WTC11 (cell line): ENCODE measurements around the gene PIK3CA.

Experiments
- CTCF ChIP-seq: fragments of 200-600 bp; IDR thresholded peaks from 2 replicates; pipeline ENCODE4 v1.8.0; 2022; ENCODE audit warnings: antibody characterized with exemption
- ESRRA ChIP-seq: sonication (generic); formaldehyde crosslinking; IDR thresholded peaks from 2 replicates; pipeline ENCODE4 v1.8.1; 2022; ENCODE audit warnings: mild to moderate bottlenecking, missing genetic modification reagents, borderline replicate concordance
- JUN ChIP-seq: sonication (generic); formaldehyde crosslinking; IDR thresholded peaks from 2 replicates; pipeline ENCODE4 v1.8.0; 2023; ENCODE audit warnings: mild to moderate bottlenecking, missing genetic modification reagents
- MAX ChIP-seq: sonication (generic); formaldehyde crosslinking; IDR thresholded peaks from 2 replicates; pipeline ENCODE4 v1.8.0; 2022; ENCODE audit warnings: mild to moderate bottlenecking, missing genetic modification reagents
- MXD4 ChIP-seq: fragments of 250-450 bp; sonication (Bioruptor Pico); IDR thresholded peaks from 2 replicates; pipeline ENCODE4 v1.8.0; 2021; ENCODE audit warnings: mild to moderate bottlenecking, moderate library complexity, borderline replicate concordance
- NFYB ChIP-seq: sonication (generic); formaldehyde crosslinking; conservative IDR thresholded peaks from 2 replicates; pipeline ENCODE4 v1.8.0; 2022; ENCODE audit warnings: low read depth, missing genetic modification reagents
- PREB ChIP-seq: sonication (generic); formaldehyde crosslinking; IDR thresholded peaks from 2 replicates; pipeline ENCODE4 v1.8.1; 2022; ENCODE audit warnings: mild to moderate bottlenecking, missing genetic modification reagents, moderate library complexity, borderline replicate concordance
- ZNF512 ChIP-seq: sonication (generic); formaldehyde crosslinking; IDR thresholded peaks from 2 replicates; pipeline ENCODE4 v1.8.1; 2022; ENCODE audit warnings: missing genetic modification reagents, borderline replicate concordance

- TF ChIP-seq PREB (CRISPR knock-in tag): no peak
- no peak for TF ChIP-seq MXD4
- TF ChIP-seq JUN (CRISPR knock-in tag): no peak
- TF ChIP-seq NFYB (CRISPR knock-in tag): no peak
- no peak for TF ChIP-seq ZNF512
- TF ChIP-seq CTCF: no peak
- TF ChIP-seq ESRRA (CRISPR knock-in tag): no peak
- no peak for TF ChIP-seq MAX (CRISPR knock-in tag)
Observed at GRCh38 chr3:179234199-179234598, 86.0 kb downstream of the PIK3CA start.
